Stomach (tissue), 4 donors: ENCODE measurements around the gene ABCA9.

Source experiments
- POLR2A ChIP-seq, 4 donors: fragments of 450-650 bp; IDR thresholded peaks; one replicate each; pipeline ENCODE4 v1.6.1; 2016; ENCODE audit warnings: antibody characterized with exemption in 4 of 4, control low read depth in 2 of 4, mild to moderate bottlenecking in 1 of 4, moderate library complexity in 1 of 4
- TF ChIP-seq, protein P1 (sequence below), 7 experiments: fragments of 450-650 bp in 4 of 7; fragments of 200-600 bp in 3 of 7; sonication (generic) in 3 of 7; IDR thresholded peaks; one replicate each; pipeline ENCODE4 v1.5.1; 2016 to 2019; ENCODE audit warnings: antibody characterized with exemption in 7 of 7, control low read depth in 2 of 7, mild to moderate bottlenecking in 1 of 7

DNA sequence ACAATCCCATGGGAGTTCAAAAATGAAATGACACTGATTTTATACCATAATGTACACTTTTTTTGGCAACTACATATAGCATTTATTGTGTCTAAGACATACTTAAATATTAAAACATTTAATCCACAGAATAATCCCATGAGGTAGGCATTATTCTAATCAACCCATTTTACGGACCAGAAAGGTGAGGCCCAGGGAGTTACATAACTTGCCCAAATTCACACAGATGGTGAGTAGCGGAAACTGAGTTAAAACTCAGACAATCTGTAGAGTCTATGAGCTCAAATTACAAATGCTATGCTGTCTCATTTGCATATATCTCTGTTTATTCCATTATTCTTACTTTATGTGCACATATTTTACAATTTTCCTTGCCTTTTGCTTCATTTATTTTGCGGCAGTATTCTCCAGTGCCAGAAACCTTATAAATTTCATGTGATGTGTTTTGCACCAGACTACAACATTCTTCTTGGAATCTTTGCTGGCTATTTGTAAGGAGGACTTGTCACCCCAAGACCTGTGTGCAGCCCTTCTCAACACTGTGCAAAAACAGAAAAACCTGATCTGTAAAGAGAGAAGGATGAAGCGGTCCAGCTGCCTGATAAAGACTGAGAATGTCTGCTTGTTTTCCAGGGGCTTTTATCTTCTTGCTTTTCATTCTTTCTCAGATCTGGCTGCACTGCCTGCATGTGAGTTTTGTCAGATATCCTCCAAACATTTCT is 2.3 kb upstream of the ABCA9 start:
- TF ChIP-seq, protein P1, sequence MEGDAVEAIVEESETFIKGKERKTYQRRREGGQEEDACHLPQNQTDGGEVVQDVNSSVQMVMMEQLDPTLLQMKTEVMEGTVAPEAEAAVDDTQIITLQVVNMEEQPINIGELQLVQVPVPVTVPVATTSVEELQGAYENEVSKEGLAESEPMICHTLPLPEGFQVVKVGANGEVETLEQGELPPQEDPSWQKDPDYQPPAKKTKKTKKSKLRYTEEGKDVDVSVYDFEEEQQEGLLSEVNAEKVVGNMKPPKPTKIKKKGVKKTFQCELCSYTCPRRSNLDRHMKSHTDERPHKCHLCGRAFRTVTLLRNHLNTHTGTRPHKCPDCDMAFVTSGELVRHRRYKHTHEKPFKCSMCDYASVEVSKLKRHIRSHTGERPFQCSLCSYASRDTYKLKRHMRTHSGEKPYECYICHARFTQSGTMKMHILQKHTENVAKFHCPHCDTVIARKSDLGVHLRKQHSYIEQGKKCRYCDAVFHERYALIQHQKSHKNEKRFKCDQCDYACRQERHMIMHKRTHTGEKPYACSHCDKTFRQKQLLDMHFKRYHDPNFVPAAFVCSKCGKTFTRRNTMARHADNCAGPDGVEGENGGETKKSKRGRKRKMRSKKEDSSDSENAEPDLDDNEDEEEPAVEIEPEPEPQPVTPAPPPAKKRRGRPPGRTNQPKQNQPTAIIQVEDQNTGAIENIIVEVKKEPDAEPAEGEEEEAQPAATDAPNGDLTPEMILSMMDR (IDR thresholded peaks at IDR 0.05): no peak
- TF ChIP-seq POLR2A (IDR thresholded peaks at IDR 0.05): no peak
